Measurements from ENCODE around the gene SKOR1. TPM values are rescaled to one million over a fixed set of nuclear protein-coding genes. Genes with fewer than 3 reads are reported as not detected.

Gene SKOR1
- total RNA-seq, 1 experiment from 2014 or later = 0.81 TPM

DNA sequence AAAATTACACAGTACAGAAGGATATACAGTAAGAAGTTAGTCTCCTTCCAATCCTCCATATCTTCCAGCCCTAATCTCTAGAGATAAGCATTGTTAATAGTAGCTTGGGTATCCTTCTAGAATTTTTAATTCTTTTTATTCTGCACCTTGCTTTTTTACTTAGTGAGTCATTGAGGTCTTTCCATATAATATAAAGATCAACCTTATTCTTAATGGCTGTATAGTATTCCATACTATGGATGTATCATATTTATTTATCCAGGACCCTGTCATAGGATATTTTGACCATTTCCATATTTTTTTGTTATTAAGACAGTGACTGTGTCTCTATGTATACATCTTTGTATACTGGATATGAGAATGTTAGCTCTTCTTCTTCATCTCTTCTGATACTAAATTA lies 36.3 kb upstream of the SKOR1 start:
- Histone ChIP-seq H3K9ac (ENCODE audit: low read length) (no peak overlapping the region), H4K20me1 (ENCODE audit: insufficient read depth) (no peaks in the 10 kb centered on the region), H2AFZ (ENCODE audit: low read depth, low read length, poor library complexity, severe bottlenecking) (no peak overlapping the region), H3K79me2 (ENCODE audit: insufficient read depth, low read length) (no peaks in the 10 kb centered on the region), H3K4me1 (ENCODE audit: control insufficient read depth in 1 of 2, insufficient read depth in 2 of 2, low read length in 2 of 2) (no peaks in the 10 kb centered on the region), H3K4me2 (ENCODE audit: low read length) (no peak overlapping the region), H3K4me3 (replicated peaks in 1 of 2; ENCODE audit: low read depth in 1 of 2, low read length in 2 of 2) (no peak overlapping the region), H3K9me2 (ENCODE audit: insufficient read depth) (no peaks in the 10 kb centered on the region), H3K9me3 (ENCODE audit: control insufficient read depth in 1 of 2, insufficient read depth in 1 of 2, low read depth in 1 of 2, low read length in 2 of 2) (no peaks in the 10 kb centered on the region), H3K27me3 (ENCODE audit: insufficient read depth, low read length) (no peaks in the 10 kb centered on the region), H3K36me3 (ENCODE audit: control insufficient read depth in 1 of 2, insufficient read depth in 2 of 2, low read length in 2 of 2) (no peaks in the 10 kb centered on the region), H3K27ac (ENCODE audit: low read depth, low read length) (no peak overlapping the region)
- CTCF ChIA-PET = no interaction called here
- BruUV-seq (replicated peaks) = no TSS peak
- POLR2A ChIA-PET = no interaction called here
- ATAC-seq = no peak
- RAD21 ChIA-PET (ENCODE audit: low non-redundant PET in 1 of 2, low total read pairs in 2 of 2, uncharacterized antibody in 2 of 2, unreplicated experiment in 2 of 2) = no interaction called here
- no peak for DNase-seq (ENCODE audit: low read depth, low spot score)
- TF ChIP-seq JUND (IDR thresholded peaks at IDR 0.05) = no peak
- intact Hi-C loops (cut with micrococcal nuclease) = no loop called here

GRCh38 chr15:67790610-67791319 lies 34.5 kb upstream of the SKOR1 start:
- TF ChIP-seq MAX (IDR thresholded peaks at IDR 0.05) (no peak), REST (IDR thresholded peaks at IDR 0.05; ENCODE audit: low read depth) (no peak), CTCF (IDR thresholded peaks at IDR 0.05 in 2 of 3, conservative IDR thresholded peaks at IDR 0.05 in 1 of 3; ENCODE audit: borderline replicate concordance in 1 of 3, insufficient read depth in 1 of 3, low read depth in 2 of 3, low read length in 2 of 3) (no peak), SIN3A (IDR thresholded peaks at IDR 0.05; ENCODE audit: low read depth) (no peak), ELF1 (IDR thresholded peaks at IDR 0.05; ENCODE audit: borderline replicate concordance, low read depth) (no peak), EZH2 (IDR thresholded peaks at IDR 0.05) (no peak), FOSL1 (IDR thresholded peaks at IDR 0.05; ENCODE audit: low read depth) (no peak), JUND (IDR thresholded peaks at IDR 0.05) (no peak), POLR2A (IDR thresholded peaks at IDR 0.05; ENCODE audit: borderline replicate concordance, extremely low read depth, insufficient read depth, insufficient read length) (no peak), YY1 (IDR thresholded peaks at IDR 0.05; ENCODE audit: extremely low read depth, insufficient replicate concordance, low read depth, low read length) (no peak)
- H3K36me3 ChIP-seq (ENCODE audit: control insufficient read depth in 1 of 2, insufficient read depth in 2 of 2, low read length in 2 of 2) = no peaks in the 10 kb centered on the region
- RAD21 ChIA-PET (ENCODE audit: low non-redundant PET in 1 of 2, low total read pairs in 2 of 2, uncharacterized antibody in 2 of 2, unreplicated experiment in 2 of 2) = no interaction called here
- no peak overlapping the region for H3K4me2 ChIP-seq (ENCODE audit: low read length)
- POLR2A ChIA-PET = no interaction called here
- no peaks in the 10 kb centered on the region for H3K27me3 ChIP-seq (ENCODE audit: insufficient read depth, low read length)
- no peaks in the 10 kb centered on the region for H3K79me2 ChIP-seq (ENCODE audit: insufficient read depth, low read length)
- ATAC-seq = no peak
- BruUV-seq (replicated peaks) = no TSS peak
- no peaks in the 10 kb centered on the region for H3K9me2 ChIP-seq (ENCODE audit: insufficient read depth)
- DNase-seq (ENCODE audit: low read depth, low spot score) = no peak
- CTCF ChIA-PET = no interaction called here
- intact Hi-C loops (cut with micrococcal nuclease) = no loop called here
- H3K9ac ChIP-seq (ENCODE audit: low read length) = no peak overlapping the region
- no peak overlapping the region for H2AFZ ChIP-seq (ENCODE audit: low read depth, low read length, poor library complexity, severe bottlenecking)
- no peaks in the 10 kb centered on the region for H3K4me1 ChIP-seq (ENCODE audit: control insufficient read depth in 1 of 2, insufficient read depth in 2 of 2, low read length in 2 of 2)
- 0 out of 4 replicates have a peak, but pooled peaks cover 0 to 5% of the 10 kb centered on the region in 2 experiments for H3K9me3 ChIP-seq (ENCODE audit: control insufficient read depth in 1 of 2, insufficient read depth in 1 of 2, low read depth in 1 of 2, low read length in 2 of 2)
- H3K4me3 ChIP-seq (replicated peaks in 1 of 2; ENCODE audit: low read depth in 1 of 2, low read length in 2 of 2) = no peak overlapping the region
- no peaks in the 10 kb centered on the region for H4K20me1 ChIP-seq (ENCODE audit: insufficient read depth)
- H3K27ac ChIP-seq (ENCODE audit: low read depth, low read length) = no peak overlapping the region

All from HCT116 (cell line).